ENCODE measurements around the gene XRCC6.

The XRCC6 gene

DNA sequence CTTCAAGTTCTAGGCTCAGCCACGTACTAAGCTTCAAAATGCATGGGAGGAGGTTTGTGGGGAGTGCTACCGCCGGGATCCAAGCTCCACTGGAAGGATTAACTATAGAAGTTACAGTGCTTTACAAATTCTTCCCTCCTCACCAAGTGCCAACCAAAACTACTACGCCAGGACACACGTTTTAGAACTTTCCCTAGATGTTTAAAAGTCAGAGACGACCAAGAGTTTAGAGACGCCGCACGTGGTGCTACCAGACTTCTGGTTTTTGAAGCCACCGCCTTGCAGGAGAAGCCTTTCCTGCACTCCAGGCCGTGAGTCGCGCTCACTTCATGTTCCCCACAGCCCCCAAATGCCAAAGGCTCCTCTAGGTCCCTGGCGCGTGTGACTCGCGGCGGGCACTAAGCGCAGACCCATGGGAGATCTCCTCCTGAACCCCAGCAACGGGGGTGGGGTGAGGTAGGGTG is 66.8 kb downstream of the XRCC6 start:
- no peak for DNase-seq (ENCODE audit: low read depth)

DNA sequence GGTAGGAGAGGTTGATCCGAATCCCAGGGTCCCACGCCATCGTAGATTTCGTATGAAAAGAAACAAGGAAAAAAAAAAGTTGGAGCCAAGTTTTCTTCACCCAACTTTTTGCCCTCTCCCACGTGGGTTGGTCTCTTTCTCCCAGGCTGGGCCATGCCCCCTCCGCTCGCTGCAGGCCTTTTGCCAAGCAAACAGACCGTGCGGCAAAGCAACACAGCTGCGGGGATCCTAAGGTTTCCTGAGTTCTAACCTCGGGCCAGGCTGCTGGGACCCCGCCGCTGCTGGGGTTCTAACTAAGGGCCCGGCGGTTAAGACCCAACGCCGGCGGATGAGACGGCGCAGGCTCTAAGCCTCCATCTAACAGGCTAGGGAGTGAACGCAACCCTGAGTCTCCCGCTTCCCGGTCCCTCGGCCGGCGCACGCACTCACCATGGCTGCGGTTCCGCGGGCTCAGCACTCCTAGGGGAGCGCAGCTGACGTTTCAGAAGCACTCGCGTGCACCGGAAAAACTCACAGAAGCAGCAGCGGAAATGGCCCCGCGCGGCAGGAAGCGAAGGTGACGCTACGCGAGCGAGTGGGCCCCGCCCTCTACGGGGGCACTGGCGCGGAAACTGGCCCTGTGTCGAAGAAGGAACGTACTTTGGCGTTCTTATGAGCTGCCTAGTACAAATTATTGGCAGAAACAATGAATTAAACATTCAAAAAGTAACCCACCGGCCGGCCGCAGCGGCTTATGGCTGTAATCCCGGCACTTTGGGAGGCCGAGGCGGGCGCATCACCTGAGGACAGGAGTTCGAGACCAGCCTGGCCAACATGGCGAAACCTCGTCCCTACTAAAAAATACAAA is 67.5 kb downstream of the XRCC6 start, which contains the start of gene SNU13:
SNU13 (minus strand) TSS at position 503 of the 847 bp plus-strand sequence; CDS start at position 432, 71 bp downstream.
- DNase-seq (ENCODE audit: low read depth), result peak; percentile 75

DNA sequence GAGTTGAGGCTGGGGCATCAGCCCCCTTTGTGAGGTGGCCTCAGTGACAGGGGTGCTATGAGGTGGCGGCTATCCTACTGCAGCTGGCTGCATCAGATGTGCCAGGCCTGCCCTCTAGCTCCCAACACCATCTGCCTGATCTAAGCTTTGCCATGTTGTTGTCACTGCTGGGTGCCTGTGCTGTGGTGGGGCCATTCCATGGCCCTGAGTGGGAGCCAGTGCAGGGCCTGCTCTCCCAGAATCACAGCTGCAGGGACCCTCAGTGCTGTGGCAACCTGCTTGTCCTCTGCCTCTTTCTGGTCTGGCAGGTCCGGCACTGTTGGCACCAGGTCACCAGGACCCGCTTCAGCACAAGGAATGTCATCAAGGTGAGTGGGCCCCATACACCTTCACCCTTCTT is 69.4 kb downstream of the XRCC6 start:
- DNase-seq (ENCODE audit: low read depth), result no peak

DNA sequence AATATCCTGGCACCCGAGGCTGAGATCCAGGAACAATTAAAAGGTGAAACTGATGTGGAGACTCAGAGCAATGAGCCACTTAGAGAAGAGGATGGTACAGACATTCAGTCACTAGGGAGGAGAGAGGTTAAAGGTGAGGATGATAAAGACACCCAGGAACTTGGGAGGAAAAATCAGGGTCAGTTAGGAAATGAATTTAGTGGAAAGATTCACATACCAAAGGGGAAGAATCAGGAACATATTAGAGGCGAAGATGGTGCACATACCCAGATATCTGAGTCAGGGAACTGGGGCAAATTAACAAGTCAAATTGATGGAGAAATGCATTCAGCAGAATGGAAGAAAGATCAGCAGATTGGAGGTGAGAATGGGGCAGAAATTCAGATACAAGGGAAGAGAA is 74.1 kb downstream of the XRCC6 start:
- DNase-seq (ENCODE audit: low read depth), result no peak

DNA sequence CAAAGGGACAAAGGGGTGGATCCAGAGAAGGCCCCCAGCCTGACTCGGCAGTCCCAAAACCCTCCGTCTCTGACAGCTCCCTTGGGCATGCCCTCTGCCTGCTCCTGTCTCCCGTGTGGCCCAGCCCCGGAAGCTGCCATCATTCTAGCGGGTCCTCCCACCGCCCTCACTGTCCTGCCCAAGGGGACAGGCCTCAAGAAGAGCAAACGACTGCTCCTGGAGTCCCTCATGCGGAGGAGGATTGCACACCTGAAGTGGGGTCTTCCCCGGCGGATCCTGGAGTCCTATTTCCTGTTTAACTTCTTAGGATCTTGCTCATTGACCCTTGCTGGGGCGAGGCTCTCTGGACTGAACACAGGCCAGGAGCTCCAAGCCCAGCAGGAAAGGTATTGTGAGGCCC is 75.6 kb downstream of the XRCC6 start:
- DNase-seq (ENCODE audit: low read depth), result no peak

DNA sequence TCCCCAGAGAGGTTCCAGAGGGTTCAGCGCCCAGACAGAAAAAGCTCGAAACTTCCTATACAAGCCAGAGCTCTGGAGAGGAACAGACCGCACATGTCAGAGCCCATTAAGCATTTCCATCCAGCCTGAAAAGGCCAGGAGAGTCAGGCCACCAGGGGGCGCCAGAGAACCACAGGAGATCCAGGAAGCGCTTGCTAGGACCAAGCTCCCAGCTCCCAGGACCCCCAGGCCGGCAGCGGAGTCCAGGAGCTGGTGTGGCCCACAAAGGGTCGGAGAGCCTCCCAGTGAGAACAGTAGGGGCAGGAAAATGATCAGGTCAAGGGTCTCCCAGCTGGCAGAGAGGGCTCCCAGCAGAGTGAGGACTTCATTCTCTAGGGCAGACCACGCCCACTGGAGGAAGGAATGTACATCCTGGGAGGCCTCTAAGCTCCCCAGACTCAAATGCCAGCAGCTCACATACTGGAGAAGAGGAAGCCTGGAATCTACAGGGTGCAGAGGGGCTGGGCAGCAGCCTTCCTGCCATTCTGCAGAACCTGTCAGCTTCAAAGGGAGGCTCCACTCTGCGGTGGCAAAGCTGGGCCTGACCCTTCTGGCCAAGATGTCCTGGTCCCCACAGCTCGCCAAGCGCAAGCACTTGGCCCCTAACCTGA is 76.2 kb downstream of the XRCC6 start:
- DNase-seq (ENCODE audit: low read depth), result peak; percentile 55

DNA sequence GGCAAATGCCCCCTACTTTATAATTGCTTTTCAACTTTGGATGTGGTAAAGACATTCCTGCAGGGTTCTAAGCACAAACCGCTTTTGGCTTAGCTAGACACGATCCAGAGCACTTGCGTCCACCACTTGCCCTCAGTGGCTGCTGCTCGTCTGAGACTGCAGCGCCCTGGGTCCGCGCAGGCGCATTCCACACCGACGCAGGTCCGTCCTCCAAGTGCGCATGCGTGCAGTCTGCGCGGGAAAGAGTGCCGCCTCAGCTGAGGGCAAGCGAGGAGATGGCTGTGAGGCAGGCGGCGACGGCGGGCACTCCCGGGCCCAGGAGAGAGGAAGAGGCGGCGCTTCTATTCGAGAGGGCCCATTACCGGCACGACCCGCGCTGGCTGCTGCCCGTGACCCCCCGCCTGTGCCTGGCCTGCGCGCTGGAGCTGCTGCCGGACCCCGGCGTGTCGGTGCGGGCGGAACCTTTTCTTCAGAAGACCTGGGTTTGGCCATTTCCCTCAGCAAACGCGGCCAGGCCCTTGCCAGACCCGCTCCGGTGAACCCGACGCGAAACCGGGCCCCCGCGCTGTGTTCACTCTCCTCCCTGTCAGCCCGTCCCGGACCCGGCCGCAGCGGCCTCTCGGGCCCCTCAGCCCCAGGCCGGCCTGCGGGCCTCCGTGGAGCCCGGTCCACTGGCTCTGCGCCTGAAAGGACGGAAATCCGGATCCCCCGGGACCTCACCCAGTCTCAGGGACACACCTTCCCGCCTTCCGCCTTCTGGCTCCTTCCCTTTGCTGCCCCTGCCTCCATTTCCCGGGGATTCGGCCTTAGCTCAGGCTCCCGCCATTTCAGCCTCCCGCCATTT is 78.4 kb downstream of the XRCC6 start, which contains the start of gene MEI1:
MEI1 (plus strand) TSS at position 240 of the 844 bp plus-strand sequence; CDS start at position 276, 36 bp downstream.
- DNase-seq (ENCODE audit: low read depth), result no peak

DNA sequence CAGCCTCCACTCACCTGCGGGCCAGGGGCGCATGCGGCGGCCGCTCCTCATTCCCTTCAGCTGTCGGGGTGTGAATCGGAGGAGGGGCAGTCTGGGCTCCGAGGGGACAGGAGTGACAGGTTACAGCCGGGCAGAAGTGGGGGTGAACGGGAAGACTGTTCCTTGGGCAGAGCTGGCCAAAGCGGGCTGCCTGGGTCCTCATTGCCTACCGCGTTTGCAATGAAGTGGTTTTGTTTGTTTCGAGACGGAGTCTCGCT is 78.9 kb downstream of the XRCC6 start:
- DNase-seq (ENCODE audit: low read depth), result no peak

DNA sequence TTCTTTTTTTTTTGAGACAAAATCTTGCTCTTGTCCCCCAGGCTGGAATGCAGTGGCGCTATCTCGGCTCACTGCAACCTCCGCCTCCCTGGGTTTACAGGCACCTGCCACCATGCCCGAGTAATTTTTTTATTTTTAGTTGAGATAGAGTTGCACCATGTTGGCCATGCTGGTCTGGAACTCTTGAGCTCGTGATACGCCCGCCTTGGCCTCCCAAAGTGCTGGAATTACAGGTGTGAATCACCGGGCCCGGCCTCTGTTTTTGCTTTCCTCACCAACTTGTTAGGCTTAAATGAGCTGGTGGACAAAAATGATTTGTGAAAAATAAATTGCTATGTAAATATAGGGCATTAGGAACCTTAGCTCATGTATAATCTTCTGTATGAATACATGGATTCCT is 81.7 kb downstream of the XRCC6 start:
- DNase-seq (ENCODE audit: low read depth), result no peak

DNA sequence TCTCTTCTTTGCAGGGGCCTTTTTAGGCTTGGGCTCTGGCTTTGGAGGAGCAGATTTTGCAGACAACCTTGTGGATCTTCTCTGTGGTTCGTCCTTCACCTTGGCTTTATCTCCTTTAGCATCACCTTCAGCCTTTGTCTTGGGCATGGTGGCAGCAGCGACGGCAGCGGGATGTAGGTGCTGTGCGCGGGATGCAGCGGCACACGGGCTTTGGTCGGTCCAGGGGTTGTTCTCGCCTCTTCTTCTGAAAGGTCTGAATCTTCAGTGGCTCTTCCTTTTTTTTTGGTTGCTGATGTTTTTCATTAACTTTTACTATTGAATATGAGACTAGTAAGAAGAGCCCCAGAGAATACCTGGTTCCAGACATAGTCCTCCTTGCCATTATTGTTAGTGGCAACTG is 88.2 kb downstream of the XRCC6 start:
- no peak for DNase-seq (ENCODE audit: low read depth)

DNA sequence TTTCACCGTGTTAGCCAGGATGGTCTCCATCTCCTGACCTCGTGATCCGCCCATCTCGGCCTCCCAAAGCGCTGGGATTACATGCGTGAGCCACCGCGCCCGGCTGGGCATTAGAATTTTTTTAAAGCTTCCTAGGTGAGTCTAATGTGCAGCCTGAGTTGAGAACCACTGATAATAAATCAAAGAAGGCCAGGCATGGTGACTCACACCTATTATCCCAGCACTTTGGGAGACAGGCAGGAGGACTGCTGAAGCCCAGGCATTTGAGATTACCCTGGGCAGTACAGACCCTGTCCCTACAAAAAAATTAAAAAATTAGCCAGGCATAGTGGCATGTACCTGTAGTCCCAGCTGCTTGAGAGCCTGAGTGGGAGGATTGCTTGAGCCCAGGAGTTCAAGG is 91.9 kb downstream of the XRCC6 start:
- no peak for DNase-seq (ENCODE audit: low read depth)
